HUES48 (cell line): ENCODE results near the gene TAAR1.
"Not testable (repeated sequence)": the region's sequence is repeated elsewhere in the genome, so short reads cannot be mapped to it uniquely, and the experiment has no call there.

ENCODE experiments used
- H3K27ac ChIP-seq: one replicate; pipeline ENCODE4 v1.7.0; 2013; ENCODE audit warnings: low read depth, low read length, inconsistent platforms
- H3K27me3 ChIP-seq: 2 replicates; pipeline ENCODE4 v1.6.1; 2013; ENCODE audit warnings: mild to moderate bottlenecking, low read length; ENCODE audit not compliant: control insufficient read depth, insufficient read depth
- H3K36me3 ChIP-seq: 2 replicates; pipeline ENCODE4 v1.6.1; 2013; ENCODE audit warnings: low read length; ENCODE audit not compliant: control insufficient read depth, insufficient read depth
- H3K4me1 ChIP-seq: 2 replicates; pipeline ENCODE4 v1.6.1; 2013; ENCODE audit warnings: mild to moderate bottlenecking, low read length; ENCODE audit not compliant: control insufficient read depth, insufficient read depth
- H3K4me3 ChIP-seq: 2 replicates; pipeline ENCODE4 v1.5.1; 2013; ENCODE audit warnings: mild to moderate bottlenecking, low read depth, low read length
- H3K9ac ChIP-seq: 2 replicates; pipeline ENCODE4 v1.6.1; 2013; ENCODE audit warnings: mild to moderate bottlenecking, low read depth, low read length, moderate library complexity
- H3K9me3 ChIP-seq: 2 replicates; pipeline ENCODE4 v1.6.1; 2013; ENCODE audit warnings: low read length; ENCODE audit not compliant: control insufficient read depth, insufficient read depth

Gene TAAR1

GRCh38 chr6:132659082-132659481, at the start of gene TAAR1:
TSS of gene TAAR1 (minus strand) at chr6:132659182. CDS start at chr6:132646003, 13,179 bp downstream.
- Histone ChIP-seq H3K36me3 (no peaks in the 10 kb centered on the region), H3K9me3 (no peaks in the 10 kb centered on the region), H3K27me3 (no peaks in the 10 kb centered on the region), H3K4me1 (peaks cover 3% of the 10 kb centered on the region; the same call in 1 of the 2 replicates), H3K4me3 (no peak within 1 kb of the TSS), H3K27ac (no peak within 1 kb of the TSS), H3K9ac (no peak within 1 kb of the TSS)

GRCh38 chr6:132708771-132709170, 49.8 kb upstream of the TAAR1 start:
- Histone ChIP-seq H3K27me3 (no peaks in the 10 kb centered on the region), H3K4me3 (no peak overlapping the region), H3K36me3 (no peaks in the 10 kb centered on the region), H3K27ac (no peak overlapping the region), H3K4me1 (no peaks in the 10 kb centered on the region), H3K9ac (no peak overlapping the region), H3K9me3 (no peaks in the 10 kb centered on the region)

GRCh38 chr6:132708002-132708401, 49.0 kb upstream of the TAAR1 start:
- Histone ChIP-seq H3K4me3 (no peak overlapping the region), H3K9me3 (no peaks in the 10 kb centered on the region), H3K36me3 (no peaks in the 10 kb centered on the region), H3K4me1 (0 out of 2 replicates have a peak, but pooled peaks cover under 1% of the 10 kb centered on the region), H3K27me3 (no peaks in the 10 kb centered on the region), H3K27ac (no peak overlapping the region), H3K9ac (no peak overlapping the region)

- not testable (repeated sequence) for H3K27me3 ChIP-seq, H3K4me3 ChIP-seq, H3K9ac ChIP-seq, H3K36me3 ChIP-seq, H3K4me1 ChIP-seq, H3K9me3 ChIP-seq, H3K27ac ChIP-seq
Observed at GRCh38 chr6:132706756-132707155, 47.8 kb upstream of the TAAR1 start.

- no peak overlapping the region for H3K4me3 ChIP-seq
Observed at GRCh38 chr6:132703936-132704335, 45.0 kb upstream of the TAAR1 start.

GRCh38 chr6:132698608-132699007, 39.6 kb upstream of the TAAR1 start:
- H3K9me3 ChIP-seq: no peaks in the 10 kb centered on the region
- H3K27me3 ChIP-seq: no peaks in the 10 kb centered on the region
- H3K27ac ChIP-seq: no peak overlapping the region
- H3K36me3 ChIP-seq: no peaks in the 10 kb centered on the region
- no peak overlapping the region for H3K4me3 ChIP-seq
- no peak overlapping the region for H3K9ac ChIP-seq
- 0 out of 2 replicates have a peak, but pooled peaks cover 3% of the 10 kb centered on the region for H3K4me1 ChIP-seq

More at GRCh38 chr6:132703936-132704335, 45.0 kb upstream of the TAAR1 start:
- Histone ChIP-seq H3K4me1 (0 out of 2 replicates have a peak, but pooled peaks cover 3% of the 10 kb centered on the region), H3K9me3 (no peaks in the 10 kb centered on the region), H3K27ac (no peak overlapping the region), H3K9ac (no peak overlapping the region), H3K36me3 (no peaks in the 10 kb centered on the region), H3K27me3 (no peaks in the 10 kb centered on the region)

- Histone ChIP-seq H3K36me3 (no peaks in the 10 kb centered on the region), H3K4me3 (no peak overlapping the region), H3K4me1 (no peaks in the 10 kb centered on the region), H3K27me3 (no peaks in the 10 kb centered on the region), H3K9ac (no peak overlapping the region), H3K9me3 (no peaks in the 10 kb centered on the region), H3K27ac (no peak overlapping the region)
Observed at GRCh38 chr6:132695773-132696172, 36.8 kb upstream of the TAAR1 start.

- H3K4me3 ChIP-seq: no peak overlapping the region
- H3K9me3 ChIP-seq: no peaks in the 10 kb centered on the region
- no peaks in the 10 kb centered on the region for H3K4me1 ChIP-seq
- H3K36me3 ChIP-seq: no peaks in the 10 kb centered on the region
- H3K27ac ChIP-seq: no peak overlapping the region
- no peak overlapping the region for H3K9ac ChIP-seq
- no peaks in the 10 kb centered on the region for H3K27me3 ChIP-seq
Observed at GRCh38 chr6:132693478-132693877, 34.5 kb upstream of the TAAR1 start.

GRCh38 chr6:132690678-132691077, 31.7 kb upstream of the TAAR1 start:
- H3K4me1 ChIP-seq: no peaks in the 10 kb centered on the region
- no peak overlapping the region for H3K9ac ChIP-seq
- no peaks in the 10 kb centered on the region for H3K27me3 ChIP-seq
- no peaks in the 10 kb centered on the region for H3K36me3 ChIP-seq
- H3K9me3 ChIP-seq: no peaks in the 10 kb centered on the region
- H3K4me3 ChIP-seq: no peak overlapping the region
- H3K27ac ChIP-seq: no peak overlapping the region

GRCh38 chr6:132687306-132687705, 28.3 kb upstream of the TAAR1 start:
- Histone ChIP-seq H3K27ac (no peak overlapping the region), H3K36me3 (no peaks in the 10 kb centered on the region), H3K9ac (no peak overlapping the region), H3K9me3 (no peaks in the 10 kb centered on the region), H3K27me3 (no peaks in the 10 kb centered on the region), H3K4me1 (peaks cover 4% of the 10 kb centered on the region; the same call in 1 of the 2 replicates), H3K4me3 (no peak overlapping the region)

GRCh38 chr6:132686531-132686930, 27.5 kb upstream of the TAAR1 start:
- H3K27me3 ChIP-seq: no peaks in the 10 kb centered on the region
- no peak overlapping the region for H3K27ac ChIP-seq
- no peak overlapping the region for H3K9ac ChIP-seq
- H3K9me3 ChIP-seq: no peaks in the 10 kb centered on the region
- H3K36me3 ChIP-seq: no peaks in the 10 kb centered on the region
- H3K4me3 ChIP-seq: no peak overlapping the region
- H3K4me1 ChIP-seq: peaks cover 4% of the 10 kb centered on the region; the same call in 1 of the 2 replicates

- H3K27me3 ChIP-seq: no peaks in the 10 kb centered on the region
- no peaks in the 10 kb centered on the region for H3K9me3 ChIP-seq
- H3K9ac ChIP-seq: no peak overlapping the region
- no peaks in the 10 kb centered on the region for H3K36me3 ChIP-seq
- H3K4me1 ChIP-seq: peaks cover 4% of the 10 kb centered on the region; the same call in 1 of the 2 replicates
- H3K27ac ChIP-seq: no peak overlapping the region
- H3K4me3 ChIP-seq: no peak overlapping the region
Observed at GRCh38 chr6:132685009-132685408, 26.0 kb upstream of the TAAR1 start.
